ENCODE data around the gene LRRC2.
"Not testable (repeated sequence)": the region's sequence is repeated elsewhere in the genome, so short reads cannot be mapped to it uniquely, and the experiment has no call there.

LRRC2 gene

DNA sequence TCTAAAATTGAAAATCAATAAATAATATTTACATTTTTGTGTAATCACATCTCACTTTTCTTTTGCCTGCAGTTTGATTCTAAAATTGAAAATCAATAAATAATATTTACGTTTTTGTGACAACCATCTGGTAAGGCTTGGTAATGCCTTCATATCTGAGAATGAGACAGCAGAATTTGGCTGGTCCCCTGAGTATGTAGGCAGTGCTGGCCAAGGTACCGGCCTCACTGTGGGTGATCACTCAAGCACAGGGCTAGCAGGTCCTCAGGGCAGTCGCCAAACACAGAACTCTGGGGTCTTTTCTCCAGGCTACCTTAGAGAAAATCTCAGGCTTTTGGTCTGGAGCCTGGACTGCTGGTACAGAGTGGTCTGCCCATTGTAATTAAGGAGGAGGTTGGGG lies 42.1 kb downstream of the LRRC2 start:
- DNase-seq (ENCODE audit: low read depth): no peak

GRCh38 chr3:46523556-46523955 lies 42.5 kb downstream of the LRRC2 start:
- DNase-seq (ENCODE audit: low read depth): no peak

DNA sequence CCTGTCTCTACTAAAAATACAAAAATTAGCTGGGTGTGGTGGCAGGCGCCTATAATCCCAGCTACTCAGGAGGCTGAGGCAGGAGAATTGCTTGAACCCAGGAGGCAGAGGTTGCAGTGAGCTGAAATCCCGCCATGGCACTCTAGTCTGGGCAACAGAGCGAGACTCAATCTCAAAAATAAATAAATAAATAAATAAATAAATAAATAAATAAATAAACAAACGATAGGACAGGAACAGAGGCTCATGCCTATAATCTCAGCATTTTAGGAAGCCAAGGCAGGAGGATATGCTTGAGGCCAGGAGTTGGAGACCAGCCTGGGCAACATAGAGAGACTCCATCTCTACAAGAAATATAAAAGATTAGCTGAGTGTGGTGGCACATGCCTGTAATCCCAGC lies 43.9 kb downstream of the LRRC2 start:
- not testable (repeated sequence) for DNase-seq (ENCODE audit: low read depth)

- DNase-seq (ENCODE audit: low read depth): no peak
Observed at GRCh38 chr3:46521096-46521495, 45.0 kb downstream of the LRRC2 start.

DNA sequence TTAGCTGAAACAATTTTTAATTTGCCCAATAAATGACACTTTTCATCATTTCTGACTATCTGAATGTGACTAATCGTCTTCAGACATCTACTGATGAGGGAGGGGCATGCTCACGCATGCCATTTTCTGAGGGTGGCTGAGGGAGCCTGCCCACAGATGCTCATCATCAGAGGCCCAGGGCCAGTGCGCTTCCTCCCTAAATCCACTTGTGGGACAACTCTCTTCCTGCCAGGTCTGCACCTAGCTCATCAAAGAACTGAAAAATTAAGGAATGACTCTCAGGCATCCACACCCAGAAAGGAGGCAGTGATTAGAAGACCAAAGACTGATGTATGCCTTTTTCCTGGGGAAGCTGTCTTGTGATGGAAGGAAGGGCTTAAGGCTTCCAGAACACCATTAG lies 45.6 kb downstream of the LRRC2 start:
- DNase-seq (ENCODE audit: low read depth): no peak

DNA sequence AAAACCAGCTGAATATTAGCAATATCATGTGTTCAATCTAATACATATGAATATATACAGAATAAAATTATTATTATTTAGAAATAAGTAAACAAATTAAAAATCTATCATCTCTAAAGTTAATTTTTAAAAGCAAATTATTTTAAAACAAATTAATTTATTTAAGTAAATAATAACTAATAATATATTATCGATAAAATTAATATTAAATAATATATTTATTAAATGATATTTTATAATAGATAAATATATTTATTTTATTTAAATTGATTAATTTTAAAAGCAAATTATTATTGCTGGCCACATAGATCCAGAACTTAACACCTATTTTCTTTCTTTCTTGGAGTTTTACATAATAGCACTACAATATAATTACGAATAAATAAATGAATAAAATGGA lies 46.1 kb downstream of the LRRC2 start:
- DNase-seq (ENCODE audit: low read depth): no peak

GRCh38 chr3:46517784-46518181 lies 48.3 kb downstream of the LRRC2 start:
- no peak for DNase-seq (ENCODE audit: low read depth)

- peak; percentile 87 for DNase-seq (ENCODE audit: low read depth)
Observed at GRCh38 chr3:46517016-46517783, 48.9 kb downstream of the LRRC2 start.

DNA sequence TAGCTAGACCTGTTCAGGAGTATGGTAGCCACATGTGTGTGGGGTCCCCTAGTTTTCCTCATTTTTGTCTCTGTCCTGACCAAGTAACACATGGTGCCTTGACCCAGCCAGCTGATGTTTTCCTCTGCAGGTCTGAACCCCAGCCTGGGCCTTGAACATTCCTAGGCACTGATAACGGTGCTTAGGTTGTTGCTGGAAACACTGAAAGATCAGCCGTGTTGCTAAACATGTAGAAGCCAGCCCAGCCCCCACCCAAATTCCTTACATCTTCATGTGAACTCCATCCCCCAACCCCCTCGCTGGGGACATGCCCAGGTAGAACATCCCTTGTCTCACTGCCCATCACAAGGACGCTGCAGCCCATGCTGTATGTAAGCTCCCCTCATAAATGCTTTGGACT lies 49.6 kb downstream of the LRRC2 start:
- DNase-seq (ENCODE audit: low read depth): no peak

GRCh38 chr3:46512191-46512749 lies 53.8 kb downstream of the LRRC2 start:
- no peak for DNase-seq (ENCODE audit: low read depth)

DNA sequence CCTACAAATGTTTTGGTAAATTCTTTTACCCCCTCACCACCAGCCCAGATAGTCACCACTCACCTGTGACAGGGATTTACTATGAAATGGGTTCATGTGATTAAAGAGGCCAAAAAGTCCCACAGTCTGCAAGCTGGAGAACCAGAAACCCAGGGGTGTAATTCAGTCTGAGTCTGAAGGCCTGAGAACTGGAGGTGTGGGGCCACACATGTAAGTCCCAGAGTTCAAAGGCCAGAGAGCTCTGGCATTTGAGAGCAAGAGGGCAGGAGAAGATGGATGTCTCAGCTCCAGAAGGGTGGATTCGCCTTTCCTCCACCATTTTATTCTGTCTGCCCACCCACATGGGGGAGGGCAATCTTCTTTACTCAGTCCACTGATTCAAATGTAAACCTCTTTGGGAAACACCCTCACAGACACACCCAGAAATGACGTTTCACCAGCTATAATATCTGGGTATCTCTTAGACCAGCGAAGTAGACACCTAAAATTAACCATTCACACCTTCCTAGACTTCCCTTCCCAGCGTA lies 56.4 kb downstream of the LRRC2 start:
- DNase-seq (ENCODE audit: low read depth): no peak

DNA sequence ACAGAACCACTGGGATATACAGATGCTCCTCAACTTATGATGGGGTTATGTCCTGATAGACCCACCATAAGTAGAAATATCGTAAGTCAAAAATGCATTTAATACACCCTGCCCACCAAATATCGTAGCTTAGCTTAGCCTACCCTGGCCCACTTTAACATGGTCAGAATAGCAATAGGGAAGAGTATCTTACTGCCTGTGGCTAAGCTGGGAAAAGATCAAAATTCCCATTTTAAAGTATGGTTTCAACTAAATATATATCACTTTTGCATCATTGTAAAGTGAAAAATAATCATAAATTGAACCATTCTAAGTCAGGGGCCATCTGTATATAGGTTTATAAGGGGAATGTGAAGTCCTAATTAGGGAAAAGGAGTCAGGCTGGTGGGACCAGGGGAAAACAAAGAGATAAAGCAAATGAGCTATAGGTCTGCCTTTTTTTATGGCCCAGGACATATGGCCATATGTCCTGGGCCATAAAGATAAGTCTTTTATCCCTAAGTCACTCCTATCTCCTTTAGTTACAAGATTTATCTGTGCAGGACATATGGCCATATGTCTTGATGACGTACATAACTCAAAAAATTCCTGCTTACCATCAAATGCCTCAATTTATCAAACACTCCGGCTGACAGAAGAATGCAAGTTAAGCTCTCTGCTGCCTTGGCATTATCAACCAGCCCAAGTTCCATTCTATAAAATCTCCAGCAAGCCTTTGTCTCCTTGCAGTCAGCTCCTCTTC lies 57.1 kb downstream of the LRRC2 start:
- DNase-seq (ENCODE audit: low read depth): no peak

DNA sequence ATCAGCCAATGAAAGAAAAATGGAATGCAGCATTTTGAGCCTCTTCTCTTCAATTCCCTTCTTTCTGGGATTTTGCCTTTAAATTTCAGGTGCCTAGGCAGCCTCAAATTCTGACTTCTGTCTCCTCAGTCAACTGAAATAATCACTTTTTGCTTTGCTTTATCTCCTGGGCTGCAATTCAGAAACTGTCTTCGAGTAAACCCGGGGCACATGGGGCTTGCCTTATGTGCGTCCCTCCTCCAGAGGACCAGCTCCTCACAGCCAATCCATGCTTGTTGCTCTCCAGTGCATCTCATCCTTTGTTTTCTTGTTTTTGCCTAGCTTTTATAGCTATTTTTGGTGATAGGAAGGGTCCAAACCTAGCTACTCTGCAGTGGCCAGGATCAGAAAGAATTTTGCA lies 59.6 kb downstream of the LRRC2 start:
- DNase-seq (ENCODE audit: low read depth): no peak

- DNase-seq (ENCODE audit: low read depth): no peak
Observed at GRCh38 chr3:46505953-46506352, 60.1 kb downstream of the LRRC2 start.

- DNase-seq (ENCODE audit: low read depth): no peak
Observed at GRCh38 chr3:46504789-46505188, 61.3 kb downstream of the LRRC2 start.

DNA sequence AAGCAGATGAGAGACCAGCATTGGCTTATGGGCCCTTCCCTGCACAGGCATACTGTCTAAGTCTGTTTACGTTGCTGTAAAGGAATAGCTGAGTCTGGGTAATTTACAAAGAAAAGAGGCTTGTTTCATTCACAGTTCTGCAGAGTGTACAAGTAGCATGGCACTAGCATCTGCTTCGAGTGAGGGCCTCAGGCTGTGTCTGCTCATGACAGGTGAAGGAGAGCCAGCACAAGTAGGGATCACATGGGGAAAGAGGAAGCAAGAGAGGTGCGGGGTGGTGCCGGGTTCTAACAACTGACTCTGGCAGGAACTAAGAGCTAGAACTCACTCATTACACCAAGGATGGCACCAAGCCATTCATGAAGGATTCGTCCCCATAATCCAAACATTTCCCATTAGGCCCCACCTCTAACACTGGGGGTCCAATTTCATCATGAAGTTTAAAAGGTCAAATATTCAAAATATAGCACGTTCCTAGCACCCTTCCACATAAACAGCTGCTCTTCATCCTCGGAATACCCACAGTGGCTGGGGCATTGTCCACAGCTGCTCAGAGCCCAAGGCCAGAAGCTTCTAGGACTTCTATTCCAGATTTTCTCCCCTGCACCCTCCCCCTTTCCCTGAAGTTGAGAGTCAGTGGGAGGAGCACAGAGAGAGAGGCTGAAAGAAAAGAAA lies 62.8 kb downstream of the LRRC2 start:
- no peak for DNase-seq (ENCODE audit: low read depth)

DNA sequence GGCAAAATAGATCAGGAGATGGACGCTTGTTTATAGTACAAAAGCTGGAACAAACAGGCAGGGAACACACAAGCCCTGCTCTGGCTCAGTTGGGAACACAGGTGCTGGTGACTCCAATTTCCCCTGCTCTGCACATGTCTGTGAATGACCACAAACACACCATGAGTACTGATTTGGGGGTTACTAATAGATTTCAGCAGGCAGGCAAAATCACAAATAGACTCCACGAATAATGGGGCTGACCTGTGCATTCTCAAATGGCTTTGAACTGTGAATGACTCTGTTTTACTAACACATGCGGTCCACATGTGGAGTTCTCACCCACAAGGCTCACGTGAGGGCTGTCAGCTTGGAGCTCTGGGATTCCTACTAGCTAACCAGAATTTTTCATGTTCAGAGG lies 64.4 kb downstream of the LRRC2 start:
- no peak for DNase-seq (ENCODE audit: low read depth)

DNA sequence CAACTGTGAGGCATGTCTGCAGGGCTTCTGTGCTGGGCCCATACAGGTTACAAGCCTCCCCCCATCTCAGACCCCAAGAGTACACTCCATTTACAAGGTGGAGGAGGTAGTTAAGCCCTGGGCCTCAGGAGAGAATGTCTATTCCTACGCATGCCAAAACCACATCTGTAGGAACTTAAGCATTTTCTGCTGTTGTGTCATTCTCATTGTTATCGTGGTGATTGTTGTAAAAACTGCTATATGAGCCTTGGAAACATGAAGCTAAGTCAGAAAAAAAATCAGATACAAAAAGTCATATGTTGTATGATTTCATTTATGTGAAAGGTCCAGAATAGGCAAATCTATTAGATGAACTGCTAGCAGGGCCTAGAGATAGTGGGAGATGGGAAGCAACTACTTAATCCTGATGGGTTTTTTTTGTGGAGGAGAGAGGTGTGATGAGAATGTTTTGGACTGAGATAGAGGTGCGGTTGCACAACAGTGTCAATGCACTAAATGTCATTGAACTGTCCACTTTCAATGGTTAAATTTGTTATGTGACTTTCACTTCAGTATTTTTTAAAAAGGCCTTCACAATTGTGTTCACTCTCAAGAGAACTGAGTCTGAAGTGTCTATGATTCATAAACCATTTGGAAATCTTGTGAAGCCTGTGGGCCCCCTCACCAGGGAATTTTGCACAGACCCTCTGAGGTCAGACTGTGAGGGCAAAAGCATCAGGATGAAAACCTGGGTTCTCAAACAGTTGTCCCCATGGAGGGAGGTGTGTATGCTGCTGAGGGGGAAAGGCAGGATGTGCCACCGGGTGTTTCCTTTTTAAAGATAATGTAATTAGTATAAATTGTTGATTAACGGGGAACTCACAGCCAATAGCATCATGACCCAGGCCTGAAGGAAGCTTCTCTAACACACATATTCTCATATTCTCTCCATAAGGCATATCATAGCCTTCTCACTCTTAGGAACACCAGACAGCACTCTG lies 65.2 kb downstream of the LRRC2 start:
- peak; percentile 65 for DNase-seq (ENCODE audit: low read depth)

DNA sequence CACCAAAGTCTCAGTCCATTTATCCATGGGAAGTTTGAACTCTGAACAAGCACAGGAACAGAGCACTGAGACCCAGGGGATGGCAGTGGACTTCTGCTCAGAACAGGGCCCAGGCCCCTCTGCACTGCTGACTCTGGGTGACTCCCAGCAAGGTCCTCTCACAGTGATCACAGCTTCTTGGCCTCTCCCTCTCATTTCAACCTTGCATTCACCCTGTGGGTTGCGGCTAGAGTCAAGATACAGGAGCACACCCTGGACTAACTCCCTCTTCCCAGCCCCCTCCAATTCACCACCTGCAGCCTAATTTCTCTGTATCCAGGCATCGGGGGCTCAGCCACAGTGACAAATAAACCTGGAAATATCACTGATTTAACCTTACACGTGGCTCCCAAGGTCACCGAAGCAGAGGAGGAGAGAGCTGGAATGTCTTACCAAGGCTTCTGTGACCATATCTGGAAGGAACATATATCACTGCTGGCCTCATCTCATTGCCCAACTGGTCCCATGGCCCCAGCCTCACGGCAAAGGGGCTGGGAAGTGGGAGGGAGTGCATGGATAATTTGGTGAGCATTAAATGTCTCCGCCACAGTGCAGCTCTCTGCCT lies 67.1 kb downstream of the LRRC2 start:
- no peak for DNase-seq (ENCODE audit: low read depth)

GRCh38 chr3:46497556-46498265 lies 68.4 kb downstream of the LRRC2 start, which contains the start of gene RTP3:
Gene RTP3 (plus strand): TSS chr3:46497976. CDS start chr3:46498063, 87 bp downstream.
- DNase-seq (ENCODE audit: low read depth): no peak
